Left kidney (tissue), 2 donors: ENCODE data around the gene ACBD6. TPM values are rescaled to one million over a fixed set of nuclear protein-coding genes. Genes with fewer than 3 reads are reported as not detected.

Experiments
- DNase-seq: peaks from one replicate; pipeline ENCODE4 v3.0.0-alpha.2; 2013
- polyA plus RNA-seq: library from polyadenylated mRNA; unstranded; fragments of 120-200 nt; gene quantifications from one replicate; pipeline ENCODE4 v1.2.1, GENCODE V29; 2013; ENCODE audit not compliant: insufficient read length

Gene ACBD6
- polyA plus RNA-seq, 1 donor: 84.9 TPM

DNA sequence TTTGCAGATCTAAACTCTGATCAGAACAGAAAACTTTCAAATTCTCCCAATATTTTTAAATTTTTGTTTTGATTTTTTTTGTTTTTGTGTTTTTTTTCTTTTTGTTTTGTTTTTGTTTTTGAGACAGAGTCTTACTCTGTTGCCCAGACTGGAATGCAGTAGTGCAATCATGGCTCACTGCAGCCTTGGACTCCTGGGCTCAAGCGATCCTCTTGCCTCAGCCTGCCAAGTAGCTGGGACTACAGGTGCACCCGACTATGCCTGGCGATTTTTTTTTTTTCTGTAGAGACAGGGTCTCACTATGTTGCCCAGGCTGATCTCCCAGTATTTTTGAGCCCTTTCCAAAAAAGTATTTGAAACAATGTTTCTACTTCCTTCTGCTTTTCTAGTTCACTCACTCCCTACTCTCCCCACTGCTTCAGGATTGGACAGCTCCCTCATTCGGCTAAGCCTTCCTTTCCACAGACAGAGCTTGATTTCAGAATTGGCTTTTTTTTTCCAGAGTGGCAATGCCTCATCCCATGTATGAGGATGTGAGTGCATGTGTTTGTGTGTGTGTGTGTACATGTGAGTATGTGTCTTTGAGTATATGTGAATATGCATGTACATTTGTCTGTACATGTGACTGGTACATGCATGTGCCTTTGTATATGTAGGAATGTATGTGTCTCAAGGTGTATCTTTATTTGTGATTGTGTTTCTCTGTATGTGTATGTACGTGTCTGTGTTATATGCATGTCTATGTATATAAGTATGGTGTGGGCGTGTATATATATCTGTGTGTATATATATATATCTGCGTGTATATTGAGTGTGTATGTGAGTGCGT, 260.4 kb downstream of the ACBD6 start:
- no peak for DNase-seq

GRCh38 chr1:180239145-180240096, 263.0 kb downstream of the ACBD6 start:
- no peak for DNase-seq

GRCh38 chr1:180238675-180239074, 263.7 kb downstream of the ACBD6 start:
- no peak for DNase-seq

Other genes with a start within 250 kb of the ACBD6 start
- not detected for gene OVAAL, start 56.4 kb upstream of the ACBD6 start, polyA plus RNA-seq
- gene XPR1, start 129.4 kb upstream of the ACBD6 start, polyA plus RNA-seq: 46.2 TPM